GM18511 (cell line): ENCODE results near the gene SCUBE1.

Experiments
- ATAC-seq: cut with Tn5 transposase; IDR thresholded peaks from one replicate; pipeline ENCODE4 v1.9.1; 2021; ENCODE audit warnings: mild to moderate bottlenecking, moderate library complexity; ENCODE audit not compliant: unreplicated experiment

Gene SCUBE1

GRCh38 chr22:43304831-43305590 lies 38.2 kb downstream of the SCUBE1 start:
- ATAC-seq: no peak

GRCh38 chr22:43303751-43304150 lies 39.4 kb downstream of the SCUBE1 start:
- no peak for ATAC-seq

- no peak for ATAC-seq
Measured at GRCh38 chr22:43303166-43303565, 40.0 kb downstream of the SCUBE1 start.

GRCh38 chr22:43302531-43303041 lies 40.6 kb downstream of the SCUBE1 start:
- ATAC-seq: no peak

- no peak for ATAC-seq
Measured at GRCh38 chr22:43301866-43302265, 41.3 kb downstream of the SCUBE1 start.

GRCh38 chr22:43300891-43301676 lies 42.1 kb downstream of the SCUBE1 start:
- ATAC-seq: no peak

- no peak for ATAC-seq
Measured at GRCh38 chr22:43299736-43300135, 43.4 kb downstream of the SCUBE1 start.

- ATAC-seq: no peak
Measured at GRCh38 chr22:43298062-43298801, 44.9 kb downstream of the SCUBE1 start.

- no peak for ATAC-seq
Measured at GRCh38 chr22:43297270-43298061, 45.7 kb downstream of the SCUBE1 start.

GRCh38 chr22:43296276-43296902 lies 46.8 kb downstream of the SCUBE1 start:
- ATAC-seq: no peak

GRCh38 chr22:43295660-43296059 lies 47.5 kb downstream of the SCUBE1 start:
- no peak for ATAC-seq

- ATAC-seq: no peak
Measured at GRCh38 chr22:43295173-43295572, 48.0 kb downstream of the SCUBE1 start.

- no peak for ATAC-seq
Measured at GRCh38 chr22:43293655-43294392, 49.3 kb downstream of the SCUBE1 start.

- ATAC-seq: no peak
Measured at GRCh38 chr22:43293259-43293654, 49.9 kb downstream of the SCUBE1 start.

GRCh38 chr22:43292630-43293018 lies 50.5 kb downstream of the SCUBE1 start:
- ATAC-seq: no peak

- no peak for ATAC-seq
Measured at GRCh38 chr22:43291381-43291780, 51.8 kb downstream of the SCUBE1 start.

- ATAC-seq: no peak
Measured at GRCh38 chr22:43289976-43290721, 53.0 kb downstream of the SCUBE1 start.

- no peak for ATAC-seq
Measured at GRCh38 chr22:43289531-43289963, 53.6 kb downstream of the SCUBE1 start.
